OCI-LY1 (cell line): ENCODE data around the gene ZNHIT1.

ENCODE experiments used
- H2AFZ ChIP-seq: fragments of 200-600 bp; sonication (generic), shearing (Covaris generic); 2 replicates; pipeline ENCODE4 v1.6.0; 2014; ENCODE audit warnings: antibody characterized with exemption, mild to moderate bottlenecking, low read length
- H3F3A ChIP-seq: fragments of 200-600 bp; sonication (generic), shearing (Covaris generic); 2 replicates; pipeline ENCODE4 v1.6.0; 2014; ENCODE audit warnings: mild to moderate bottlenecking, antibody characterized with exemption, low read length, moderate library complexity; ENCODE audit not compliant: insufficient read depth
- H3K27ac ChIP-seq: fragments of 200-600 bp; sonication (generic); 2 replicates; pipeline ENCODE4 v1.5.1; 2014; ENCODE audit warnings: low read length, mixed run types, mild to moderate bottlenecking, low read depth; ENCODE audit not compliant: poor library complexity, severe bottlenecking
- H3K27me3 ChIP-seq: fragments of 200-600 bp; sonication (generic); 2 replicates; pipeline ENCODE4 v1.6.0; 2014; ENCODE audit warnings: antibody characterized with exemption, mild to moderate bottlenecking, low read length, moderate library complexity; ENCODE audit not compliant: insufficient read depth
- H3K36me3 ChIP-seq: fragments of 200-600 bp; sonication (generic); 2 replicates; pipeline ENCODE4 v1.6.1; 2014; ENCODE audit warnings: mild to moderate bottlenecking, antibody characterized with exemption, low read length, moderate library complexity, mixed read lengths; ENCODE audit not compliant: insufficient read depth
- H3K4me1 ChIP-seq: fragments of 200-600 bp; sonication (generic); 2 replicates; pipeline ENCODE4 v1.5.1; 2014; ENCODE audit warnings: mild to moderate bottlenecking, low read length, moderate library complexity; ENCODE audit not compliant: insufficient read depth, severe bottlenecking
- H3K4me2 ChIP-seq: fragments of 200-600 bp; sonication (generic), shearing (Covaris generic); 2 replicates; pipeline ENCODE4 v1.6.1; 2014; ENCODE audit warnings: low read length
- H3K4me3 ChIP-seq: fragments of 200-600 bp; sonication (generic); 2 replicates; pipeline ENCODE4 v1.5.1; 2014; ENCODE audit warnings: low read length, low read depth, mild to moderate bottlenecking, mixed read lengths; ENCODE audit not compliant: poor library complexity, severe bottlenecking
- H3K79me2 ChIP-seq: fragments of 200-600 bp; shearing (Covaris generic); 2 replicates; pipeline ENCODE4 v1.6.1; 2016; ENCODE audit warnings: mixed run types, low read length, mixed read lengths; ENCODE audit not compliant: insufficient read depth
- H3K9ac ChIP-seq: fragments of 200-600 bp; sonication (generic), shearing (Covaris generic); 2 replicates; pipeline ENCODE4 v1.6.1; 2014; ENCODE audit warnings: mild to moderate bottlenecking, low read length, mixed read lengths
- H3K9me2 ChIP-seq: fragments of 200-600 bp; sonication (generic), shearing (Covaris generic); 2 replicates; pipeline ENCODE4 v1.6.1; 2014; ENCODE audit warnings: low read depth, mild to moderate bottlenecking, low read length, mixed read lengths
- H3K9me3 ChIP-seq: fragments of 200-600 bp; shearing (Covaris generic); 2 replicates; pipeline ENCODE4 v1.6.1; 2014; ENCODE audit warnings: low read length, mixed read lengths
- H4K20me1 ChIP-seq: fragments of 200-600 bp; sonication (generic), shearing (Covaris generic); 2 replicates; pipeline ENCODE4 v1.6.0; 2016; ENCODE audit warnings: mild to moderate bottlenecking, low read length; ENCODE audit not compliant: insufficient read depth
- CTCF ChIP-seq: fragments of 200-600 bp; sonication (generic), shearing (Covaris generic); IDR thresholded peaks from 2 replicates; pipeline ENCODE4 v1.5.1; 2017; ENCODE audit warnings: mild to moderate bottlenecking, antibody characterized with exemption, low read length, moderate library complexity, mixed read lengths
- EZH2 ChIP-seq: fragments of 200-600 bp; sonication (generic), shearing (Covaris generic); IDR thresholded peaks from 2 replicates; pipeline ENCODE4 v1.8.0; 2017; ENCODE audit warnings: borderline replicate concordance, mixed run types, mild to moderate bottlenecking, antibody characterized with exemption, low read length, moderate library complexity, mixed read lengths

Gene ZNHIT1

DNA sequence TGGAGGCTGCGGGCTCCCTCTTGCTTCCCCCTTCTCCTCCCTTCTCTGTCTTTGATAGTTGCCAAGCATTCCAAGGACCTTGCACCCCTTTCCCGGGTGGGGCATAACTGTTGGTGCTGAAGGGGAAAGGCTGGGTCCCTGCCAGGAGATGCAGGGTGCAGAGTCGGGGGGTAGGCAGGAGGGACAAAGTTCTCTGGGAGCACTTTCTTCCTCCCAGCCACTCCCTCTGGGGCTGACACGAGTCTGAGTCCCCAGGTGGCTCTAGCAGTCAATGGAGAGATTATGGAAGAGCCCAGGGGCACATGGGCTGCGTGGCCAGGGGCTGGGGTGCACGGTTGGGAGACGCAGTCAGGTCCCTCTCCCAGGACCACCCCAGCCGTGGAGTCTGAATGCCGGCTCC is 17.6 kb downstream of the ZNHIT1 start:
- Histone ChIP-seq H3K27ac (no peak overlapping the region), H3K4me2 (no peak overlapping the region), H4K20me1 (no peaks in the 10 kb centered on the region), H3K27me3 (no peaks in the 10 kb centered on the region), H3F3A (no peaks in the 10 kb centered on the region), H3K79me2 (no peaks in the 10 kb centered on the region), H2AFZ (no peak overlapping the region), H3K9me3 (no peaks in the 10 kb centered on the region), H3K4me1 (no peaks in the 10 kb centered on the region), H3K36me3 (peaks cover 42% of the 10 kb centered on the region), H3K4me3 (no peak overlapping the region), H3K9ac (no peak overlapping the region), H3K9me2 (no peaks in the 10 kb centered on the region)
- no peak for TF ChIP-seq CTCF
- TF ChIP-seq EZH2 = no peak

DNA sequence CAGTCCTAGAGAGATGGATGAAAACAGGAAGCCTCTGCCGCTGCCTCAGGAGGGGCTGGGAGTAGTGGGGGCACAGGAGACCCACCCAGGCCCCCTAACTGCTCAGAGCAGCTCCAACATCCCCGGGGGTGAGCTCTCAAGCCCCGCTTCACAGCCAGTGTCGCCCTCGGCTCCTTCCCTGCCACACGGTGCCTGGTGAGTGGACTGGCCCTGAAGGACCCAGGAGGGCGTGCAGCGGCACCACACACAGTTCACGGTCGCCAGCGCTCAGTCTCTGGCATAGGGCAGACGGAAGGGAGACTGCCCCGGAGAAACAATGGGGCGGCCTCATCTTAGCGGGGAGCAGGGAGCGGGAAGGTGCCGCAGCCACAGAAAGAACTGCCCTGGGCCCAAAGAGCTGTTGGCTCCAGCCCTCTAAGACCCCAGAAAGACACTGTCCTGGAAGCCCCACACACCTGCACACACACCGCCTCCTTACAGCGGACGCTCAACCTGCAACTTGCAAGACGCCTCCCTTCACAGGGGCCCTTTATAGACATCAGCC is 18.4 kb downstream of the ZNHIT1 start:
- Histone ChIP-seq H3K9me3 (no peaks in the 10 kb centered on the region), H3F3A (no peaks in the 10 kb centered on the region), H3K27ac (no peak overlapping the region), H3K79me2 (no peaks in the 10 kb centered on the region), H2AFZ (no peak overlapping the region), H3K27me3 (no peaks in the 10 kb centered on the region), H4K20me1 (no peaks in the 10 kb centered on the region), H3K36me3 (peaks cover 47% of the 10 kb centered on the region), H3K9ac (no peak overlapping the region), H3K4me1 (no peaks in the 10 kb centered on the region), H3K4me2 (no peak overlapping the region), H3K9me2 (no peaks in the 10 kb centered on the region), H3K4me3 (no peak overlapping the region)
- TF ChIP-seq CTCF (no peak), EZH2 (no peak)

GRCh38 chr7:101237206-101238067 is 19.5 kb downstream of the ZNHIT1 start, which contains the start of gene CLDN15:
Gene CLDN15, minus strand, starts transcription at chr7:101237802. Its CDS starts 221 bp downstream, at chr7:101237581.
- no peak within 1 kb of the TSS for H3K4me2 ChIP-seq
- H3K4me3 ChIP-seq = no peak within 1 kb of the TSS
- H3K27me3 ChIP-seq = no peaks in the 10 kb centered on the region
- H3F3A ChIP-seq = no peaks in the 10 kb centered on the region
- no peak for TF ChIP-seq EZH2
- no peak for TF ChIP-seq CTCF
- H3K9me3 ChIP-seq = no peaks in the 10 kb centered on the region
- no peaks in the 10 kb centered on the region for H4K20me1 ChIP-seq
- H3K9me2 ChIP-seq = no peaks in the 10 kb centered on the region
- H3K27ac ChIP-seq = no peak within 1 kb of the TSS
- no peaks in the 10 kb centered on the region for H3K4me1 ChIP-seq
- H2AFZ ChIP-seq = no peak within 1 kb of the TSS
- no peak within 1 kb of the TSS for H3K9ac ChIP-seq
- H3K36me3 ChIP-seq = peaks cover 41% of the 10 kb centered on the region
- no peaks in the 10 kb centered on the region for H3K79me2 ChIP-seq
